ENCODE data around the gene NAA60.

Gene NAA60

GRCh38 chr16:3460585-3460984, 17.1 kb downstream of the NAA60 start:
- H3K27ac ChIP-seq = no peak overlapping the region
- ChIA-PET CTCF (no interaction called here), POLR2A (ENCODE audit: low non-redundant PET) (no interaction called here)
- no peak for DNase-seq (ENCODE audit: low spot score)
- no peak for TF ChIP-seq CTCF (conservative IDR thresholded peaks at IDR 0.05; ENCODE audit: low read depth)

GRCh38 chr16:3461151-3461550, 17.7 kb downstream of the NAA60 start:
- TF ChIP-seq CTCF (conservative IDR thresholded peaks at IDR 0.05; ENCODE audit: low read depth) = no peak
- POLR2A ChIA-PET (ENCODE audit: low non-redundant PET) = no interaction called here
- H3K27ac ChIP-seq = no peak overlapping the region
- CTCF ChIA-PET = interaction anchor here (0.7 kb wide), 1 partner anchor 302 kb away, joined by 3 read pairs; no protein-coding TSS in a partner anchor
- no peak for DNase-seq (ENCODE audit: low spot score)

- ChIA-PET CTCF (interaction anchor here (0.6 kb wide), 1 partner anchor 14 kb away, joined by 5 read pairs; no protein-coding TSS in a partner anchor), POLR2A (ENCODE audit: low non-redundant PET) (no interaction called here)
- TF ChIP-seq CTCF (conservative IDR thresholded peaks at IDR 0.05; ENCODE audit: low read depth) = no peak
- H3K27ac ChIP-seq = no peak overlapping the region
- DNase-seq (ENCODE audit: low spot score) = no peak
These were observed 21.8 kb downstream of the NAA60 start for GRCh38 chr16:3465301-3465700.

GRCh38 chr16:3465911-3466584, 22.6 kb downstream of the NAA60 start:
- ChIA-PET POLR2A (ENCODE audit: low non-redundant PET) (no interaction called here), CTCF (interaction anchor here (0.6 kb wide), 1 partner anchor 15 kb away, joined by 5 read pairs; no protein-coding TSS in a partner anchor)
- no peak for TF ChIP-seq CTCF (conservative IDR thresholded peaks at IDR 0.05; ENCODE audit: low read depth)

GRCh38 chr16:3467182-3467581, 23.7 kb downstream of the NAA60 start:
- ChIA-PET CTCF (interaction anchor here (0.6 kb wide), 1 partner anchor 1147 kb away, joined by 3 read pairs; no protein-coding TSS in a partner anchor), POLR2A (ENCODE audit: low non-redundant PET) (no interaction called here)
- H3K27ac ChIP-seq = no peak overlapping the region
- DNase-seq (ENCODE audit: low spot score) = no peak
- TF ChIP-seq CTCF (conservative IDR thresholded peaks at IDR 0.05; ENCODE audit: low read depth) = no peak

More at GRCh38 chr16:3465911-3466584, 22.6 kb downstream of the NAA60 start:
- H3K27ac ChIP-seq = no peak overlapping the region
- DNase-seq (ENCODE audit: low spot score) = no peak

GRCh38 chr16:3467921-3468320, 24.4 kb downstream of the NAA60 start:
- POLR2A ChIA-PET (ENCODE audit: low non-redundant PET) = no interaction called here
- H3K27ac ChIP-seq = no peak overlapping the region
- CTCF ChIA-PET = interaction anchor here (1.0 kb wide), 1 partner anchor 13 kb away, joined by 4 read pairs; no protein-coding TSS in a partner anchor
- no peak for DNase-seq (ENCODE audit: low spot score)
- TF ChIP-seq CTCF (conservative IDR thresholded peaks at IDR 0.05; ENCODE audit: low read depth) = no peak
